HUES64 (cell line): ENCODE measurements around the gene ZNF33A.
"Not testable (repeated sequence)": the region's sequence is repeated elsewhere in the genome, so short reads cannot be mapped to it uniquely, and the experiment has no call there.

Experiments
- H3K27ac ChIP-seq: 2 replicates; pipeline ENCODE4 v1.7.0; 2013; ENCODE audit warnings: low read depth, low read length, inconsistent platforms
- H3K27me3 ChIP-seq: 2 replicates; pipeline ENCODE4 v1.6.1; 2013; ENCODE audit warnings: mild to moderate bottlenecking, low read length; ENCODE audit not compliant: insufficient read depth
- H3K36me3 ChIP-seq: 2 replicates; pipeline ENCODE4 v1.6.1; 2013; ENCODE audit warnings: mild to moderate bottlenecking, low read length; ENCODE audit not compliant: insufficient read depth
- H3K4me1 ChIP-seq: 2 replicates; pipeline ENCODE4 v1.6.1; 2013; ENCODE audit warnings: mild to moderate bottlenecking, low read length, moderate library complexity; ENCODE audit not compliant: insufficient read depth
- H3K4me3 ChIP-seq: 2 replicates; pipeline ENCODE4 v1.5.1; 2013; ENCODE audit warnings: mild to moderate bottlenecking, low read length, moderate library complexity
- H3K9ac ChIP-seq: 2 replicates; pipeline ENCODE4 v1.6.1; 2013; ENCODE audit warnings: mild to moderate bottlenecking, low read depth, low read length
- H3K9me3 ChIP-seq: 2 replicates; pipeline ENCODE4 v1.6.1; 2013; ENCODE audit warnings: low read depth, low read length; ENCODE audit not compliant: insufficient read depth
- WGBS: fragments of 150-250, 120-280 bp; methylation state at CpG from one replicate; pipeline ENCODE4 v1.1.7; 2013; ENCODE audit warnings: missing lambda C conversion rate; 5-methylcytosine and 5-hydroxymethylcytosine counted together

ZNF33A gene

DNA sequence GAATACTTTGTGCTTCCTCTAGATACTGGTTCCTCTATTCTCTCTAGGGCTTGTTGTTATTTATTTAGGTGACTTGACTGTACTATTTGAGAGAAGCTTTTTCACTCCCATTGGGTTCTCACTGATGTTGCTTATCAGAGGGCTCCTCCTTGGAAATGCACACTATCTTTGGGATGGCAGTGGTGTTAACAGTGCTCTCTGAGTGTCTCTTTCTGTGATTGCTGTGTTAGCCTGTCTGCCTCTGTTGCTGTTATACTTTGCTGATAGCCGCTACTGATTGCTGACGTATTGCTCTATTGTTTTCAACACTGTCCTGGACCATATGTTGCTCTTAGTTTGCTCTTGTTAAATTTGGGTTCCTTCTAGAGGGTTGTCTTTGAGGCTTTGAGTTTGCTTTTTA, 34.7 kb downstream of the ZNF33A start:
- no peak overlapping the region for H3K27ac ChIP-seq
- peaks cover 72% of the 10 kb centered on the region for H3K36me3 ChIP-seq
- WGBS, result 50% methylated on average over 2 of the region's 2 CpGs
- no peak overlapping the region for H3K4me3 ChIP-seq
- H3K9ac ChIP-seq, result no peak overlapping the region
- H3K4me1 ChIP-seq, result no peaks in the 10 kb centered on the region
- H3K27me3 ChIP-seq, result no peaks in the 10 kb centered on the region
- peaks cover 34% of the 10 kb centered on the region for H3K9me3 ChIP-seq

DNA sequence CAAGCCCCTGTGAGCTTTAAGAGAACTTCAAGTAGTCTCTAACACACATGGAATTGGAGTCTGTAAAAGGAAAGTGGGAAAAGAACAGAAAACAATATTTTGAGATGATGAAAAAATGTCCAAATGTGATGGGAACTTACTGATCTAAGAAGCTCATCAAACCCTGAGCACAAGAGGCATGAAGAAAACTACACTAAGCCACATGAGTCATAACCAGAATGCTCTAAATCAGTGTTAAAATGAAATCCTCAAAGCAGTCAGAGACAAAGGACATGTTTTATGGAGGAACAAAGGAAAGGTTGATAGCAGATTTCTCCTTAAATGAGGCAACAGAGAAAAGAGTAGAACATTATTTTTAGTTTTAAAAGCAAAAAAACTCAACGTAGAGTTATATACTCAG, 37.2 kb downstream of the ZNF33A start:
- no peak overlapping the region for H3K4me3 ChIP-seq
- peaks cover 79% of the 10 kb centered on the region for H3K36me3 ChIP-seq
- H3K9me3 ChIP-seq, result peaks cover 59% of the 10 kb centered on the region
- no CpG with 5 or more reads among the region's 1 CpG for WGBS
- no peak overlapping the region for H3K27ac ChIP-seq
- H3K27me3 ChIP-seq, result no peaks in the 10 kb centered on the region
- H3K9ac ChIP-seq, result no peak overlapping the region
- H3K4me1 ChIP-seq, result no peaks in the 10 kb centered on the region

DNA sequence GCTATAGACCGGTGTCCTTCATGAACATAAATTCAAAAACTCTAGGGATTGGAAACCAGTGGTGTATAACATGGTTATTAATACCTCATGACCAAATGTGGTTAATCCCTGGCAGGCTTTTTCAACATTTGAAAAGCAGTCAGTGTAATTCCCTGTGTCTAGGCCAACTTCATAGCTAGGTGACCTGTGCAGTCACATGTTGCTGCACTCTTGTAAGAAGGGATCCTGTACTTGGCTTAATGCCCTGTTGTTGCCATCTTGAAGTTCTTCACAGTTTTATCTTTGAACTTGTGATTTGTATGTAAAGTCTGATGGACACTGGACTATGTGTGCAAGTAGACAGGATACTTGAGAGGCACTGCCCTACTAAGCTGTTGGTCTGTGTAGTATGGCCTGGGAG, 39.7 kb downstream of the ZNF33A start:
- H3K27me3 ChIP-seq, result no peaks in the 10 kb centered on the region
- 100% methylated on average over 1 of the region's 1 CpG for WGBS
- H3K27ac ChIP-seq, result no peak overlapping the region
- peaks cover 78% of the 10 kb centered on the region for H3K9me3 ChIP-seq
- H3K4me3 ChIP-seq, result no peak overlapping the region
- no peaks in the 10 kb centered on the region for H3K4me1 ChIP-seq
- no peak overlapping the region for H3K9ac ChIP-seq
- peaks cover 84% of the 10 kb centered on the region for H3K36me3 ChIP-seq

DNA sequence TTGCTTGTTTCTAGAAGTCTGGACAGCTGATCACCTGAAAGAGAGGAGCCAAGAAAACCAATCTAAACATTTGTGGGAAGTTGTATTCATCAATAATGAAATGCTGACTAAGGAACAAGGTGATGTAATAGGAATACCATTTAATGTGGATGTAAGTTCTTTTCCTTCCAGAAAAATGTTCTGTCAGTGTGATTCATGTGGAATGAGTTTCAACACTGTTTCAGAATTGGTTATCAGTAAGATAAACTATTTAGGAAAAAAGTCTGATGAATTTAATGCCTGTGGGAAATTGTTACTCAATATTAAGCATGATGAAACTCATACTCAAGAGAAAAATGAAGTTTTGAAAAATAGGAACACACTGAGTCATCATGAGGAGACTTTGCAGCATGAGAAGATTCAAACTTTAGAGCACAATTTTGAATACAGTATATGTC, 43.9 kb downstream of the ZNF33A start:
- H3K36me3 ChIP-seq, result peaks cover 96% of the 10 kb centered on the region
- no peak overlapping the region for H3K4me3 ChIP-seq
- no peaks in the 10 kb centered on the region for H3K27me3 ChIP-seq
- H3K4me1 ChIP-seq, result no peaks in the 10 kb centered on the region
- H3K9me3 ChIP-seq, result peaks cover 97% of the 10 kb centered on the region
- no peak overlapping the region for H3K27ac ChIP-seq
- no peak overlapping the region for H3K9ac ChIP-seq

DNA sequence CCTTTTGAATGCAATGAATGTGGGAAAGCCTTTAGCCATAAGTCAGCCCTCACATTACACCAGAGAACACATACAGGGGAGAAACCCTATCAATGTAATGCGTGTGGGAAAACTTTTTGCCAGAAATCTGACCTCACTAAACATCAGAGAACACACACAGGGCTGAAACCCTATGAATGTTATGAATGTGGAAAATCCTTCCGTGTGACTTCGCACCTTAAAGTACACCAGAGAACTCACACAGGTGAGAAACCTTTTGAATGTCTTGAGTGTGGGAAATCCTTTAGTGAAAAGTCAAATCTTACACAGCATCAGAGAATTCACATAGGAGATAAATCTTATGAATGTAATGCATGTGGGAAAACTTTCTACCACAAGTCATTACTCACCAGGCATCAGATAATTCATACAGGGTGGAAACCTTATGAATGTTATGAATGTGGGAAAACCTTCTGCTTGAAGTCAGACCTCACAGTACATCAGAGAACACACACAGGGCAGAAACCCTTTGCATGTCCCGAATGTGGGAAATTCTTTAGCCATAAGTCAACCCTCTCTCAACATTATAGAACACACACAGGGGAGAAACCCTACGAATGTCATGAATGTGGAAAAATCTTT, 44.9 kb downstream of the ZNF33A start:
- H3K4me1 ChIP-seq, H3K9ac ChIP-seq, H3K27me3 ChIP-seq, H3K27ac ChIP-seq: not testable (repeated sequence)
- Histone ChIP-seq H3K9me3 (peaks cover 95% of the 10 kb centered on the region), H3K36me3 (peaks cover 96% of the 10 kb centered on the region), H3K4me3 (0 out of 2 replicates have a peak overlapping the region, but pooled peaks have one; percentile 4)
- WGBS, result 90% methylated on average over 3 of the region's 5 CpGs

DNA sequence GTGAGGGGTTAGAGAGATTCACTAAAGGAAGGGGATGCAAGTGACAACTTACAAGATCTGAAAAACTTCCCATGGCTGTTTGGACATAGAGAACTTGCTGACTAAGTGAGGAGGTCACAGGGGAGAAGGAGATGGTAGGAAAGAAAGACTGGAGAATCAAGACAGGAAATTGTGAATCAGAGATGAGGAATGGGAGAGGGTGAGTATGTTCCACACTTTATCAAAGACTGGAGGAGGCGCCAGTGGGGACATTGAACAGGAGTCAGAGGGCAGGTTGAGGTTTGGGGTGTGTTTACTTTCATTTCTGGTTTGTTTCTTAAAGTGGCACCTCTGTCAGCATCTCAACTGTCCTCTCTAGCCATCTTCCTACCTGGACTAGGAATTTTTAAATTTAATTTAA, 59.2 kb downstream of the ZNF33A start:
- not testable (repeated sequence) for H3K9ac ChIP-seq

DNA sequence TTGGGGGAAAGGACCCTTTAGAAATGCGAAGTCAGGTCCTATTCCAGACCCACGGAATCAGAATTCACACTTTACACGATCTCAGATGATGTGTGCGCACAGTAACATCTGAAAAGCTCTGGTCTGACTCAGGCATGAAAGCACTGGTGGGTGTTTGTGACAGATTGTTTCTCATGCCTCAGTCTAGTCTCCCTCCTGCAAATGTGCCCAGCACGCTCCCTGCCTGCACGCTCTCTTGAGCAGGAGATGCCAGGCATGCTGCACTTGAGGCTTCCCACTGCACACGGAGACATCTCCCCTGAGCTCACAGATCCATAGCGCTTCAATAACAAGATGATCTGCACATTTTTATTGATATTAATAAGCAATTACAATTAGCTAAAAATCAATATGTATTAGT, 60.0 kb downstream of the ZNF33A start:
- Histone ChIP-seq H3K27me3 (no peaks in the 10 kb centered on the region), H3K9me3 (peaks cover 78% of the 10 kb centered on the region), H3K36me3 (no peaks in the 10 kb centered on the region), H3K9ac (no peak overlapping the region), H3K4me1 (no peaks in the 10 kb centered on the region), H3K27ac (no peak overlapping the region), H3K4me3 (no peak overlapping the region)
- WGBS, result 88% methylated on average over 7 of the region's 8 CpGs

More for the DNA sequence above, 59.2 kb downstream of the ZNF33A start:
- not testable (repeated sequence) for H3K4me1 ChIP-seq, H3K27me3 ChIP-seq, H3K4me3 ChIP-seq, H3K36me3 ChIP-seq, H3K27ac ChIP-seq
- 50% methylated on average over 1 of the region's 1 CpG for WGBS
- H3K9me3 ChIP-seq, result peaks cover 73% of the 10 kb centered on the region

DNA sequence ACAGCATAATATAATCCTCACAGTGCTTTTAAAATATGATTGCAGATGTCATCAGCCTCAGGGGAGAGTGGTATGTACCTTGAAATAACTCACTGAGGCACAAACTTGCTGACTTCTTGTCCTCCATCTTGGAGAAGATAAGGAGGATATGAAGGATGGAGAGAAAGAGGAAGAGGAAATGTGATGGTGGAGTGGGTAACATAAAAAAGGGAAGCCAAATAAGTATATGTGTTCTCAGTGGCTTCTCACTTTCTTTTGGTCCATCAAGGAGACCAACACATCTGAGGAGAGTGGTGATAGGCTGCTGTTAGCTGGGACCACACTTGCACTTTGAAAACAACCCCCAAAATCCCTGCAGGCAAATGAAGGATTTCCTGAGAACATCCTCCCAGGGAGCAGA, 62.1 kb downstream of the ZNF33A start:
- H3K9me3 ChIP-seq, result peaks cover 86% of the 10 kb centered on the region
- no peaks in the 10 kb centered on the region for H3K27me3 ChIP-seq
- no peak overlapping the region for H3K9ac ChIP-seq

DNA sequence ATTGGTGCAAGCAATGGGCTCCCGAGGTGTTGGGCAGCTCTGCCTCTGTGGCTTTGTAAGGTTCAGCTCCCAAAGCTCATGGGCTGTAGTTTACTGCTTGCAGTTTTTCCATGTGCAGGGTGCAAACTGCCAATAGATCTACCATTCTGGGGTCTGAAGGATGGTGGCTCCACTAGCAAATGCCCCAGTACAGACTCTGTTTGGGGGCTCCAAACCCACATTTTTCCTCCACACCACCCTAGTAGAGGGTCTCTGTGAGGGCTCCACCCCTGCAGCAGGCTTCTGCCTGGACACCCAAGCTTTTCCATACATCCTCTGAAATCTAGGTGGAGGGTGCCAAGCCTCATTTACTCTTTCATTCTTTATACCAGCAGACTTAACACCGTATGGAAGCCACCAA, 66.2 kb downstream of the ZNF33A start:
- H3K27me3 ChIP-seq, result no peaks in the 10 kb centered on the region
- no peak overlapping the region for H3K27ac ChIP-seq
- no peak overlapping the region for H3K9ac ChIP-seq
- peaks cover 90% of the 10 kb centered on the region for H3K9me3 ChIP-seq
- 61% methylated on average over 2 of the region's 2 CpGs for WGBS
- H3K4me1 ChIP-seq, result no peaks in the 10 kb centered on the region
- H3K4me3 ChIP-seq, result no peak overlapping the region
- H3K36me3 ChIP-seq, result no peaks in the 10 kb centered on the region

More for the DNA sequence above, 62.1 kb downstream of the ZNF33A start:
- no peak overlapping the region for H3K4me3 ChIP-seq
- H3K4me1 ChIP-seq, result no peaks in the 10 kb centered on the region
- H3K36me3 ChIP-seq, result no peaks in the 10 kb centered on the region
- H3K27ac ChIP-seq, result no peak overlapping the region

DNA sequence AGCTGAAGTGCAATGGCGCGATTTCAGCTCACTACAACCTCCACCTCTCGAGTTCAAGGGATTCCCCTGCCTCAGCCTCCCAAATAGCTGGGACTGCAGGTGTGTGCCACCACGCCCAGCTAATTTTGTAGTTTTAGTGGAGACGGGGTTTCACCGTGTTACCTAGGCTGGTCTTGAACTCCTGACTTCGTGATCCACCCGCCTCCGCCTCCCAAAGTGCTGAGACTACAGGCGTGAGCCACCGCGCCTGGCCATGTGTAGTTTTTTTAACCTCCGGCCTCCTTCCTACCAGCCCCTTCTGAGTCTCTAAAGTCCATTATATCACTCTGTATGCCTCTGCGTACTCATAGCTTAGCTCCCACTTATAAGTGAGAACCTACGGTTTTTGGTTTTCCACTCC, 82.8 kb downstream of the ZNF33A start:
- peaks cover 59% of the 10 kb centered on the region for H3K9me3 ChIP-seq
- not testable (repeated sequence) for H3K4me1 ChIP-seq, H3K27ac ChIP-seq, H3K27me3 ChIP-seq, H3K9ac ChIP-seq
- 0 out of 2 replicates have a peak overlapping the region, but pooled peaks have one; percentile 67 for H3K4me3 ChIP-seq
- 94% methylated on average over 14 of the region's 15 CpGs for WGBS
- H3K36me3 ChIP-seq, result peaks cover 11% of the 10 kb centered on the region

DNA sequence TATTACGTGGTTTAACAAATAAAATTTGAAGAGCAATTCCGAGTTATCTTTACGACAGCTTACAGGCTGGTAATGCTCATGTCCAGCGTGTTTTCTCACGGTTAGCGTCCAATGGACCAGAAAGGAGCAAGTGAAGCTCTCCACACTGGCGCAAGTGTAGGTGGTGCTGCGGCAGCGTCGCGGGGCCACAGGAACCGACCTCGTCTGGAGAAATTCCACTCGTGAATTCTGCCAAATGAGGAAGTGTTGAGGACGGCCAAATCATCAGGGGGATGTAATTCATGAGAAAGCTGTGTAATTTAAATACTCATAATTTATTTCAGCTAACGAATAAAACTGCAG, 83.3 kb downstream of the ZNF33A start:
- Histone ChIP-seq H3K9me3 (peaks cover 56% of the 10 kb centered on the region), H3K36me3 (peaks cover 14% of the 10 kb centered on the region), H3K27me3 (0 out of 2 replicates have a peak, but pooled peaks cover 4% of the 10 kb centered on the region), H3K9ac (no peak overlapping the region), H3K27ac (no peak overlapping the region), H3K4me1 (no peaks in the 10 kb centered on the region), H3K4me3 (peak overlapping the region; percentile 67)
- WGBS, result 57% methylated on average over 16 of the region's 16 CpGs
